Smooth muscle cell of the pulmonary artery (primary cell): Measurements from ENCODE around the gene C5. TPM values are rescaled to one million over a fixed set of nuclear protein-coding genes. Genes with fewer than 3 reads are reported as not detected.

ENCODE experiments used
- total RNA-seq: library from RNA; depleted of rRNA; stranded (reverse); fragments of >200 nt; gene quantifications from 2 replicates; pipeline ENCODE4 v1.2.3, GENCODE V29; 2014

Gene C5
- total RNA-seq, result 5.1 and 5.3 TPM in 2 replicates

GRCh38 chr9:121050128-121050988, at the start of gene C5:
Gene C5, minus strand, starts transcription at chr9:121050275. Its CDS starts 29 bp downstream, at chr9:121050246.

GRCh38 chr9:121074370-121075250, 24.5 kb upstream of the C5 start, which contains the start of gene CNTRL:
Gene CNTRL, plus strand, starts transcription at chr9:121074955. Its CDS starts 13,372 bp downstream, at chr9:121088327.

GRCh38 chr9:120926397-120926928, 123.6 kb downstream of the C5 start, which contains the start of gene TRAF1:
Gene TRAF1, minus strand, starts transcription at chr9:120926796. Its CDS starts 721 bp downstream, at chr9:120926075.

Other genes starting within 250 kb of the C5 start
- 27.3 and 35.1 TPM in 2 replicates for gene PSMD5, start 207.4 kb downstream of the C5 start, total RNA-seq
- gene PHF19, start 173.1 kb downstream of the C5 start, total RNA-seq, result 28.2 and 31.9 TPM in 2 replicates
- gene TRAF1, start 123.5 kb downstream of the C5 start, total RNA-seq, result 9.3 and 13.3 TPM in 2 replicates
- 2.7 and 2.9 TPM in 2 replicates for gene CNTRL, start 24.7 kb upstream of the C5 start, total RNA-seq
- gene RAB14, start 151.6 kb upstream of the C5 start, total RNA-seq, result 38.3 and 50.4 TPM in 2 replicates
- gene GSN, start 217.9 kb upstream of the C5 start, total RNA-seq, result 602 and 638 TPM in 2 replicates